ENCODE results near the gene PCDHGA11. TPM values are rescaled to one million over a fixed set of nuclear protein-coding genes. Genes with fewer than 3 reads are reported as not detected.
"Not testable (repeated sequence)": the region's sequence is repeated elsewhere in the genome, so short reads cannot be mapped to it uniquely, and the experiment has no call there.

The PCDHGA11 gene
- total RNA-seq (2014; rRNA removed; shearing (Covaris generic)): 0.13 and 0.64 TPM in 2 replicates

GRCh38 chr5:141420855-141421488, at the start of gene PCDHGA11:
Gene PCDHGA11, plus strand, starts transcription at chr5:141421051. Its CDS starts 177 bp downstream, at chr5:141421228.
- peak; percentile 51 for DNase-seq (ENCODE audit: low spot score)

- no peak for DNase-seq (ENCODE audit: low spot score)
Measured at GRCh38 chr5:141371572-141372475, 49.0 kb upstream of the PCDHGA11 start.

GRCh38 chr5:141373673-141374317, 47.1 kb upstream of the PCDHGA11 start, which contains the start of gene PCDHGA6:
Gene PCDHGA6, plus strand, starts transcription at chr5:141373891. Its CDS starts 193 bp downstream, at chr5:141374084.
- DNase-seq (ENCODE audit: low spot score): peak; percentile 22

GRCh38 chr5:141374627-141375026, 46.2 kb upstream of the PCDHGA11 start:
- DNase-seq (ENCODE audit: low spot score): no peak

- DNase-seq (ENCODE audit: low spot score): not testable (repeated sequence)
Measured at GRCh38 chr5:141375444-141376155, 45.3 kb upstream of the PCDHGA11 start.

GRCh38 chr5:141382469-141383294, 38.2 kb upstream of the PCDHGA11 start, which contains the start of gene PCDHGA7:
Gene PCDHGA7, plus strand, starts transcription at chr5:141382742. Its CDS starts 158 bp downstream, at chr5:141382900.
- DNase-seq (ENCODE audit: low spot score): no peak

GRCh38 chr5:141383345-141383744, 37.5 kb upstream of the PCDHGA11 start:
- no peak for DNase-seq (ENCODE audit: low spot score)

- DNase-seq (ENCODE audit: low spot score): no peak
Measured at GRCh38 chr5:141384471-141385267, 36.2 kb upstream of the PCDHGA11 start.

- not testable (repeated sequence) for DNase-seq (ENCODE audit: low spot score)
Measured at GRCh38 chr5:141387557-141388311, 33.1 kb upstream of the PCDHGA11 start, which contains the start of gene PCDHGB4. Gene PCDHGB4, plus strand, starts transcription at chr5:141387698. Its CDS starts 187 bp downstream, at chr5:141387885.

GRCh38 chr5:141388661-141389060, 32.2 kb upstream of the PCDHGA11 start:
- DNase-seq (ENCODE audit: low spot score): no peak

- DNase-seq (ENCODE audit: low spot score): no peak
Measured at GRCh38 chr5:141389153-141390042, 31.5 kb upstream of the PCDHGA11 start.

- DNase-seq (ENCODE audit: low spot score): no peak
Measured at GRCh38 chr5:141392429-141393198, 28.2 kb upstream of the PCDHGA11 start, which contains the start of gene PCDHGA8. Gene PCDHGA8, plus strand, starts transcription at chr5:141392633. Its CDS starts 181 bp downstream, at chr5:141392814.

GRCh38 chr5:141393267-141393666, 27.6 kb upstream of the PCDHGA11 start:
- DNase-seq (ENCODE audit: low spot score): no peak

- not testable (repeated sequence) for DNase-seq (ENCODE audit: low spot score)
Measured at GRCh38 chr5:141394401-141395187, 26.3 kb upstream of the PCDHGA11 start.

- DNase-seq (ENCODE audit: low spot score): not testable (repeated sequence)
Measured at GRCh38 chr5:141397756-141398551, 22.9 kb upstream of the PCDHGA11 start, which contains the start of gene PCDHGB5. Gene PCDHGB5, plus strand, starts transcription at chr5:141397947. Its CDS starts 181 bp downstream, at chr5:141398128.
